ENCODE data around the gene CDH1. TPM values are rescaled to one million over a fixed set of nuclear protein-coding genes. Genes with fewer than 3 reads are reported as not detected.
"Not testable (repeated sequence)": the region's sequence is repeated elsewhere in the genome, so short reads cannot be mapped to it uniquely, and the experiment has no call there.

CDH1 gene
- total RNA-seq, 2 donors from 2014 or later = 1.1 TPM; not detected in 1

DNA sequence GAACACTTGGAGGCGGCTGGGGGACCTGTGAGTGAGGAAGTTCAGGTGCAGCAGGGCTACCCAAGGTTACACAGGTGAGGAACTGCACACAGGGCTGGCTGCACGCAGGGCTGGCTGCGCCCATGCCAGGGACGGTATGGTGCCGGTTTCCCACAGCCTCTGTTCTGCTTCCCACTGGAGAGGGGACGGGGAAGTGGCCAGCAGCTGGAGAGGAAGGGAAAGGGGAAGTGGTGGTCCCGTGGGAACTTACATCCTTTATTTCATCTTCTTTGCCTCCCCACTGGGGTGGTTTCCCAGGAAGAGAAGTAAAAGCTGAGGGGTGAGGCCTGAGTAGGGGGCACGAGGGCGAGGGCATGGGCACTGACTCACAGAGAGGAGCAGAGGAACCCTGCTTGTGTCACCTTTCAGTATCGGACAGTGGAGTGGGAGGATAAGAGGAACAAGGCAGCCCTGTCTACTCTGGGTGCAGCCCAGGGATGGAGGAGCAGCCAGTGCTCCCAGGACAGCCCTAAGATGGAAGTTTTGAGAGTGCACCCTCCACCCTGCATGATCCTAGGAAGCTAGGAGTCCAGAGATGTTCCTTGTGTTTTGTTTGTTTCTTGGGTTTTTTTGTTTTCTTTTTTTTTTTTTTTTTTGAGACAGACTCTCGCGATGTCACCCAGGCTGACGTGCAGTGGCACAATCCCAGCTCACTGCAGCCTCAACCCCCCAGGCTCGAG lies 25.5 kb upstream of the CDH1 start:
- no peak for DNase-seq (ENCODE audit: low spot score)
- H3K27me3 ChIP-seq (replicated peaks; ENCODE audit: insufficient read depth) = no peaks in the 10 kb centered on the region
- H3K9me3 ChIP-seq = no peaks in the 10 kb centered on the region
- no peaks in the 10 kb centered on the region for H3K4me1 ChIP-seq (ENCODE audit: control insufficient read depth in 1 of 2, low read depth in 2 of 2)
- no peak overlapping the region for H3K27ac ChIP-seq
- no peaks in the 10 kb centered on the region for H3K36me3 ChIP-seq
- no peak for ATAC-seq (ENCODE audit: insufficient number of reproducible peaks, low FRiP score, low read depth)
- TF ChIP-seq, protein P1, sequence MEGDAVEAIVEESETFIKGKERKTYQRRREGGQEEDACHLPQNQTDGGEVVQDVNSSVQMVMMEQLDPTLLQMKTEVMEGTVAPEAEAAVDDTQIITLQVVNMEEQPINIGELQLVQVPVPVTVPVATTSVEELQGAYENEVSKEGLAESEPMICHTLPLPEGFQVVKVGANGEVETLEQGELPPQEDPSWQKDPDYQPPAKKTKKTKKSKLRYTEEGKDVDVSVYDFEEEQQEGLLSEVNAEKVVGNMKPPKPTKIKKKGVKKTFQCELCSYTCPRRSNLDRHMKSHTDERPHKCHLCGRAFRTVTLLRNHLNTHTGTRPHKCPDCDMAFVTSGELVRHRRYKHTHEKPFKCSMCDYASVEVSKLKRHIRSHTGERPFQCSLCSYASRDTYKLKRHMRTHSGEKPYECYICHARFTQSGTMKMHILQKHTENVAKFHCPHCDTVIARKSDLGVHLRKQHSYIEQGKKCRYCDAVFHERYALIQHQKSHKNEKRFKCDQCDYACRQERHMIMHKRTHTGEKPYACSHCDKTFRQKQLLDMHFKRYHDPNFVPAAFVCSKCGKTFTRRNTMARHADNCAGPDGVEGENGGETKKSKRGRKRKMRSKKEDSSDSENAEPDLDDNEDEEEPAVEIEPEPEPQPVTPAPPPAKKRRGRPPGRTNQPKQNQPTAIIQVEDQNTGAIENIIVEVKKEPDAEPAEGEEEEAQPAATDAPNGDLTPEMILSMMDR (IDR thresholded peaks at IDR 0.05) = no peak
- H3K4me3 ChIP-seq = no peak overlapping the region

DNA sequence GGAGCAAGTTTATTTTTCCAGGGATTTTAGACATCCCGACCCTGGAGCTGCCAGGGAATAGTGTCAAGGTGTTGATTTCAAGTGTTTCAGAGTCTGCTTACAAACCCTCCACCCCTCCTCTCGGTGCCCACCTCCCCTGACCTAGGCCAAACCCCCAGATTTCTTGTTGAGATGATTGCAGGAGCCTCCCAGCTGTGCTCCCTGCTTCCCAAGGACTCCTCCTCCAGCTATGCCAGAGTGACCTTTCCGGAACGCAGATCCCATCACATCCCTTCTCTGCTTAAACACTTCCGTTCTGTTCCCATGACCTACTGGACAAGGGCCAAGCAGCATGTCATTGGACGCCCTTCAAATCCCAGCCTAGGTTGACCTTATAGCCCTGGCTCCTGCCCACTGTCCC lies 23.7 kb upstream of the CDH1 start:
- Histone ChIP-seq H3K9me3 (no peaks in the 10 kb centered on the region), H3K27me3 (replicated peaks; ENCODE audit: insufficient read depth) (no peaks in the 10 kb centered on the region), H3K27ac (no peak overlapping the region), H3K36me3 (no peaks in the 10 kb centered on the region), H3K4me1 (ENCODE audit: control insufficient read depth in 1 of 2, low read depth in 2 of 2) (no peaks in the 10 kb centered on the region), H3K4me3 (no peak overlapping the region)
- DNase-seq (ENCODE audit: low spot score) (no peak), ATAC-seq (ENCODE audit: insufficient number of reproducible peaks, low FRiP score, low read depth) (no peak)
- TF ChIP-seq, protein P1 (IDR thresholded peaks at IDR 0.05) = no peak

DNA sequence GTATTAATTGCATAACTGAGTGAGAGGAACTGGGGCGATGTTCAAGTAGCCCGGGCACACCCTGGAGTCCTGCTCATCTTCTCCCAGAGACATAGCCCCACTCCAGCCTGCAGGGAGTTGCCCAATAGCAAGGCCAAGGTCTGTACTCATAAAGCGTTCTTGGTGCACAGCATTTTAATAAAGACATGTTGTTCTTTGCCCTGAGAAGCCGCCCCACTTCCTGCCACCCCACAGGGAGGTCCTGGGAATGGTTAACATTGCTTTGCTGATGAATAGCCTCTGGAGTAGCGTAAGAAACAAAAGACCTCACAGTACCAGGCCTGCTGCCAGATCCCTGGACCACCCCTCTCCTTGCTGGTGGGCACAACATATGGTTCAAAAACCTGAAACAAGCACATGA lies 21.6 kb upstream of the CDH1 start:
- no peak for ATAC-seq (ENCODE audit: insufficient number of reproducible peaks, low FRiP score, low read depth)
- TF ChIP-seq, protein P1 (IDR thresholded peaks at IDR 0.05) = no peak
- no peaks in the 10 kb centered on the region for H3K27me3 ChIP-seq (replicated peaks; ENCODE audit: insufficient read depth)

DNA sequence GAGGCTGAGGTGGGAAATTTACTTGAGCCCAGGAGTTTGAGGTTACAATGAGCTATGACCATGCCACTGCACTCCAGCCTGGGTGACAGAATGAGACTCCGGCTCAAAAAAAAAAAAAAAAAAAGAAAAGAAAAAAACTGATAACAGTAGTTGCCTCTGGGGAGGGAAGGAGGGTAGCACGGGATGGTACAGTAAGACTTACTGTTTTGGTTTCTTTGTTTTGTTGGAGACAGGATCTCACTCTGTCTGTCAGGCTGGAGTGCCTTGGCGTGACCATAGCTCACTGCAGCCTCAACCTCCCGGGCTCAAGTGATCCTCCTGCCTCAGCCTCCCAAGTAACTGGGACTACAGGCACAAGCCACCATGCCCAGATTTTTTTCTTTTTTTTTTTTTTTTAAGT lies 20.6 kb upstream of the CDH1 start:
- H3K27ac ChIP-seq; ATAC-seq (ENCODE audit: insufficient number of reproducible peaks, low FRiP score, low read depth); H3K27me3 ChIP-seq (replicated peaks; ENCODE audit: insufficient read depth); H3K9me3 ChIP-seq; DNase-seq (ENCODE audit: low spot score); H3K4me1 ChIP-seq (ENCODE audit: control insufficient read depth in 1 of 2, low read depth in 2 of 2); H3K36me3 ChIP-seq; H3K4me3 ChIP-seq: not testable (repeated sequence)

More for the DNA sequence above, 21.6 kb upstream of the CDH1 start:
- H3K9me3 ChIP-seq = no peaks in the 10 kb centered on the region
- no peak overlapping the region for H3K4me3 ChIP-seq
- no peak overlapping the region for H3K27ac ChIP-seq
- no peaks in the 10 kb centered on the region for H3K4me1 ChIP-seq (ENCODE audit: control insufficient read depth in 1 of 2, low read depth in 2 of 2)
- DNase-seq (ENCODE audit: low spot score) = no peak
- no peaks in the 10 kb centered on the region for H3K36me3 ChIP-seq

DNA sequence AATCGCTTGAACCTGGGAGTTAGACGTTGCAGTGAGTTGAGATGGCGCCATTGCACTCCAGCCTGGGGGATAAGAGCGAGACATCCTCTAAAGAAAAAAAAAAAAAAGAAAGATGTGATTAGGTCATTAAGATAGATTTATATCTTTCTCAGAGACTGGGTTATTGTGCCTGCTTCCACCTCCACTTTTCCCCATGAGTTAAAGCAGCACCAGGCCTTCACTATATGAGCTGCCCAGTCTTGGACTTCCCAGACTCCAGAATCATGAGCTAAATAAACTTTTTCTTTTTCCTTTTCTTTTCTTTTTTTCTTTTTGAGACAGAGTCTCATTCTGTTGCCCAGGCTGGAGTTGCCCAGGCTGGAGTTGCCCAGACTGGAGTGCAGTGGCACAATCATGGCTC lies 19.4 kb upstream of the CDH1 start:
- no peak overlapping the region for H3K4me3 ChIP-seq
- no peaks in the 10 kb centered on the region for H3K9me3 ChIP-seq
- TF ChIP-seq, protein P1 (IDR thresholded peaks at IDR 0.05) = no peak

DNA sequence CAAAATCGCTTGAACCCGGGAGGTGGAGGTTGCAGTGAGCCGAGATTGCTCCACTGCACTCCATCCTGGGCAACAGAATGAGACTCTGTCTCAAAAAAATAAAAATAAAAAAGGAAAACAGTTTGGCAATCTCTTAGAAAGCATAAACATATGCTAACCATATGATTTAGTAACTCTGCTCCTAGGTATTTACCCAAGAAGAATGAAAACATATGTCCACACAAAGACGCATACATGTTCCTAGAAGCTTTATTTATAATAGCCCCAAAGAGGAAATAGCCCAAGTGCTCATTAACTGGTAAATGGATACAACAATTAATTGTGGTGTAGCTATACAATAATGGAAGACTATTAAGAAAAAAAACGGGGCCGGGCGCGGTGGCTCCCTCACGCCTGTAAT lies 18.5 kb upstream of the CDH1 start:
- no peaks in the 10 kb centered on the region for H3K9me3 ChIP-seq
- no peaks in the 10 kb centered on the region for H3K36me3 ChIP-seq
- ATAC-seq (ENCODE audit: insufficient number of reproducible peaks, low FRiP score, low read depth) (no peak), DNase-seq (ENCODE audit: low spot score) (no peak)
- no peak overlapping the region for H3K27ac ChIP-seq
- H3K27me3 ChIP-seq (replicated peaks; ENCODE audit: insufficient read depth) = no peaks in the 10 kb centered on the region
- H3K4me1 ChIP-seq (ENCODE audit: control insufficient read depth in 1 of 2, low read depth in 2 of 2) = no peaks in the 10 kb centered on the region
- H3K4me3 ChIP-seq = no peak overlapping the region
- TF ChIP-seq, protein P1 (IDR thresholded peaks at IDR 0.05) = no peak

More for the DNA sequence above, 19.4 kb upstream of the CDH1 start:
- no peaks in the 10 kb centered on the region for H3K4me1 ChIP-seq (ENCODE audit: control insufficient read depth in 1 of 2, low read depth in 2 of 2)
- no peaks in the 10 kb centered on the region for H3K36me3 ChIP-seq
- ATAC-seq (ENCODE audit: insufficient number of reproducible peaks, low FRiP score, low read depth) = no peak
- DNase-seq (ENCODE audit: low spot score) = no peak
- H3K27ac ChIP-seq = no peak overlapping the region
- no peaks in the 10 kb centered on the region for H3K27me3 ChIP-seq (replicated peaks; ENCODE audit: insufficient read depth)

Data from thoracic aorta (tissue), 2 donors.